Osteocyte (in vitro differentiated cells): ENCODE results near the gene KPNA4. TPM values are rescaled to one million over a fixed set of nuclear protein-coding genes. Genes with fewer than 3 reads are reported as not detected.

Experiments used
- DNase-seq: peaks from one replicate; pipeline ENCODE4 v3.0.0; 2021; ENCODE audit warnings: mixed read lengths; ENCODE audit not compliant: unreplicated experiment; ENCODE audit errors: extremely low spot score
- H3K27ac Mint-ChIP-seq: one replicate; pipeline ENCODE4 v1.8.0; 2021; ENCODE audit warnings: mild to moderate bottlenecking, mixed read lengths; ENCODE audit not compliant: unreplicated experiment
- H3K27me3 Mint-ChIP-seq: one replicate; pipeline ENCODE4 v1.8.0; 2021; ENCODE audit warnings: mixed read lengths; ENCODE audit not compliant: unreplicated experiment
- H3K36me3 Mint-ChIP-seq: one replicate; pipeline ENCODE4 v1.8.0; 2021; ENCODE audit warnings: mixed read lengths; ENCODE audit not compliant: unreplicated experiment
- H3K4me1 Mint-ChIP-seq: one replicate; pipeline ENCODE4 v1.8.0; 2021; ENCODE audit warnings: mixed read lengths; ENCODE audit not compliant: unreplicated experiment
- H3K4me3 Mint-ChIP-seq: one replicate; pipeline ENCODE4 v1.8.0; 2021; ENCODE audit warnings: mild to moderate bottlenecking, moderate library complexity, mixed read lengths; ENCODE audit not compliant: unreplicated experiment
- H3K9me3 Mint-ChIP-seq: one replicate; pipeline ENCODE4 v1.8.0; 2021; ENCODE audit warnings: mixed read lengths; ENCODE audit not compliant: unreplicated experiment
- CTCF ChIP-seq: fragments of 200-600 bp; sonication (generic); IDR thresholded peaks from 2 replicates; pipeline ENCODE4 v1.5.0; 2021; ENCODE audit warnings: antibody characterized with exemption, mild to moderate bottlenecking, moderate library complexity
- total RNA-seq: library from RNA; stranded (reverse); gene quantifications from 2 replicates; pipeline ENCODE4 v1.2.1, GENCODE V29; 2021

Gene KPNA4
- total RNA-seq, 1 donor from 2014 or later, result 57.7 TPM

GRCh38 chr3:160556141-160556540, 9.2 kb downstream of the KPNA4 start:
- peaks cover 3% of the 10 kb centered on the region for H3K9me3 Mint-ChIP-seq
- H3K27ac Mint-ChIP-seq, result no peak overlapping the region
- H3K27me3 Mint-ChIP-seq, result no peaks in the 10 kb centered on the region
- no peak for TF ChIP-seq CTCF
- no peak for DNase-seq
- H3K4me1 Mint-ChIP-seq, result peaks cover 35% of the 10 kb centered on the region
- no peak overlapping the region for H3K4me3 Mint-ChIP-seq
- H3K36me3 Mint-ChIP-seq, result peaks cover 8% of the 10 kb centered on the region

GRCh38 chr3:160554980-160555379, 10.4 kb downstream of the KPNA4 start:
- peaks cover 10% of the 10 kb centered on the region for H3K9me3 Mint-ChIP-seq
- no peak overlapping the region for H3K4me3 Mint-ChIP-seq
- DNase-seq, result no peak
- no peak overlapping the region for H3K27ac Mint-ChIP-seq
- peaks cover 18% of the 10 kb centered on the region for H3K36me3 Mint-ChIP-seq
- H3K4me1 Mint-ChIP-seq, result peaks cover 26% of the 10 kb centered on the region
- no peak for TF ChIP-seq CTCF
- H3K27me3 Mint-ChIP-seq, result no peaks in the 10 kb centered on the region

- Mint-ChIP-seq H3K27ac (no peak overlapping the region), H3K36me3 (peaks cover 18% of the 10 kb centered on the region), H3K9me3 (peaks cover 10% of the 10 kb centered on the region), H3K4me1 (peaks cover 15% of the 10 kb centered on the region), H3K27me3 (no peaks in the 10 kb centered on the region), H3K4me3 (no peak overlapping the region)
- no peak for DNase-seq
- TF ChIP-seq CTCF, result no peak
These were observed 11.5 kb downstream of the KPNA4 start for GRCh38 chr3:160553827-160554226.

DNA sequence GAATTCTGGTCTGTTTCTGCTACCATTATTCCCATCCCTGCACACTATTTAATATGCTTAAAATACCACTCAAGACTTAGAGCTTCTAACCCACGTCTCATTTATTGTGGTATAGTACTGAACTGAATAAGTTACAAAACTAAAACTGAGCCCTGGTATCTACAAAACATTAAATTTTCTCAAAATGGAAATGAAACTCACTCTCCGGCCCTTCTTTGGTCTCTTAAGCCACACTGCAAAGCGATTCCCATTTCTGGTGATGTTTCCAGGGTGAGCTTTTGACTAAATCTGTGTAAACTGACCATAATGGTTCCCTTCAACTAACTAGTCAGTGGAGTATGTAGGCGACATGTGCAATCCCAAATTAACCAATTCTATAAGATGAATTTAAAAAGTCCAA, 18.6 kb downstream of the KPNA4 start:
- H3K4me3 Mint-ChIP-seq, result no peak overlapping the region
- no peak for DNase-seq
- H3K9me3 Mint-ChIP-seq, result peaks cover 10% of the 10 kb centered on the region
- H3K36me3 Mint-ChIP-seq, result peaks cover 13% of the 10 kb centered on the region
- peaks cover 35% of the 10 kb centered on the region for H3K4me1 Mint-ChIP-seq
- H3K27me3 Mint-ChIP-seq, result no peaks in the 10 kb centered on the region
- no peak for TF ChIP-seq CTCF
- H3K27ac Mint-ChIP-seq, result no peak overlapping the region

- Mint-ChIP-seq H3K9me3 (peaks cover 2% of the 10 kb centered on the region), H3K27me3 (no peaks in the 10 kb centered on the region), H3K4me3 (no peak overlapping the region), H3K27ac (peak overlapping the region; percentile 70), H3K36me3 (peaks cover 3% of the 10 kb centered on the region), H3K4me1 (peaks cover 40% of the 10 kb centered on the region)
- DNase-seq, result no peak
- TF ChIP-seq CTCF, result no peak
These were observed 19.9 kb downstream of the KPNA4 start for GRCh38 chr3:160545504-160545871.
